HepG2 (cell line): Measurements from ENCODE around the gene VTN. TPM values are rescaled to one million over a fixed set of nuclear protein-coding genes. Genes with fewer than 3 reads are reported as not detected.

Experiments used
- MED1 ChIP-seq: sonication (generic); formaldehyde crosslinking; IDR thresholded peaks from 2 replicates; pipeline ENCODE4 v1.4.0; 2020; ENCODE audit warnings: missing genetic modification reagents
- MZF1 ChIP-seq: sonication (generic); formaldehyde crosslinking; IDR thresholded peaks from 2 replicates; pipeline ENCODE4 v1.8.1; 2023; ENCODE audit warnings: mild to moderate bottlenecking, missing genetic modification reagents, borderline replicate concordance
- NFE2L2 ChIP-seq: fragments of 150-350 bp; IDR thresholded peaks from 2 replicates; pipeline ENCODE4 v1.6.1; 2014; ENCODE audit warnings: low read length
- ZNF12 ChIP-seq: sonication (generic); formaldehyde crosslinking; IDR thresholded peaks from 2 replicates; pipeline ENCODE4 v1.5.0; 2020; ENCODE audit warnings: missing genetic modification reagents
- ZNF264 ChIP-seq: sonication (generic); formaldehyde crosslinking; IDR thresholded peaks from 2 replicates; pipeline ENCODE4 v1.4.0; 2020; ENCODE audit warnings: missing genetic modification reagents
- polyA plus RNA-seq, 8 experiments: library from polyadenylated mRNA; depleted of rRNA in 3 of 8; stranded (reverse) in 7 of 8; unstranded in 1 of 8; fragments of >200 nt; fragmentation: Illumina TruSeq in 4 of 8; extraction: Trizol in 4 of 8; gene quantifications; 2 replicates each; pipeline versions ENCODE4 v1.2.1 to v1.2.3, GENCODE V29; 2011 to 2016; ENCODE audit warnings: low read depth in 4 of 8, missing spikeins in 1 of 8, mixed read lengths in 1 of 8; ENCODE audit not compliant: insufficient read depth in 1 of 8
- total RNA-seq, 5 experiments: library from RNA; depleted of rRNA; stranded (reverse); fragments of >200 nt; fragmentation: Illumina TruSeq; extraction: Trizol; gene quantifications; 2 replicates each; pipeline ENCODE4 v1.2.3, GENCODE V29; 2016; ENCODE audit warnings: low read depth in 1 of 5
- TF ChIP-seq, protein P1 (sequence below), 2 experiments: fragments of 450-650 bp in 1 of 2; sonication (generic) in 1 of 2; formaldehyde crosslinking in 1 of 2; IDR thresholded peaks; 2 replicates each; pipeline versions ENCODE4 v1.6.1 to v1.8.0; 2016 to 2022; ENCODE audit warnings: antibody characterized with exemption in 1 of 2, mild to moderate bottlenecking in 1 of 2, missing genetic modification reagents in 1 of 2

The VTN gene
- total and polyA plus RNA-seq, 2 of the 13 experiments (the other 11 are each of a cell fraction or from before 2014, with no cell fraction given), result 108 to 131 TPM

DNA sequence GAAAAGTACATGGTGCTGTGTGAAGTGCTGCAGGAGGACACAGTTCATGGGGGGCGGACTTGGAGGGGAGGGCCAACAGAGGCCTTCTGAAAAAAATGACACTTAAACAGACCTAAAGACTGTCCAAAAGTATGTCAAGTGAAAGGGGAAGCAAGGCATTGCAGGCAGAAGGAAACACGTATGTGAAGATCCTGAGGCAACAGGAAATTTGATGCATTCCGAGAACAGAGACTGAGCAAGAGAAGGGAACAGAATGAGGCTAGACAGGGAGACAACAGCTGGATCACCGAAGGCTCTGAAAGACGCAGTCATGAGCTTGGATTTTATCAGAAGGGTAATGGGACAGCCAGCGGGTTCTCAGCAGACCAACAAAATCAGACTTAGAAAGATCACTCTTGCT, 35.9 kb downstream of the VTN start (continued):
- TF ChIP-seq, protein P1, sequence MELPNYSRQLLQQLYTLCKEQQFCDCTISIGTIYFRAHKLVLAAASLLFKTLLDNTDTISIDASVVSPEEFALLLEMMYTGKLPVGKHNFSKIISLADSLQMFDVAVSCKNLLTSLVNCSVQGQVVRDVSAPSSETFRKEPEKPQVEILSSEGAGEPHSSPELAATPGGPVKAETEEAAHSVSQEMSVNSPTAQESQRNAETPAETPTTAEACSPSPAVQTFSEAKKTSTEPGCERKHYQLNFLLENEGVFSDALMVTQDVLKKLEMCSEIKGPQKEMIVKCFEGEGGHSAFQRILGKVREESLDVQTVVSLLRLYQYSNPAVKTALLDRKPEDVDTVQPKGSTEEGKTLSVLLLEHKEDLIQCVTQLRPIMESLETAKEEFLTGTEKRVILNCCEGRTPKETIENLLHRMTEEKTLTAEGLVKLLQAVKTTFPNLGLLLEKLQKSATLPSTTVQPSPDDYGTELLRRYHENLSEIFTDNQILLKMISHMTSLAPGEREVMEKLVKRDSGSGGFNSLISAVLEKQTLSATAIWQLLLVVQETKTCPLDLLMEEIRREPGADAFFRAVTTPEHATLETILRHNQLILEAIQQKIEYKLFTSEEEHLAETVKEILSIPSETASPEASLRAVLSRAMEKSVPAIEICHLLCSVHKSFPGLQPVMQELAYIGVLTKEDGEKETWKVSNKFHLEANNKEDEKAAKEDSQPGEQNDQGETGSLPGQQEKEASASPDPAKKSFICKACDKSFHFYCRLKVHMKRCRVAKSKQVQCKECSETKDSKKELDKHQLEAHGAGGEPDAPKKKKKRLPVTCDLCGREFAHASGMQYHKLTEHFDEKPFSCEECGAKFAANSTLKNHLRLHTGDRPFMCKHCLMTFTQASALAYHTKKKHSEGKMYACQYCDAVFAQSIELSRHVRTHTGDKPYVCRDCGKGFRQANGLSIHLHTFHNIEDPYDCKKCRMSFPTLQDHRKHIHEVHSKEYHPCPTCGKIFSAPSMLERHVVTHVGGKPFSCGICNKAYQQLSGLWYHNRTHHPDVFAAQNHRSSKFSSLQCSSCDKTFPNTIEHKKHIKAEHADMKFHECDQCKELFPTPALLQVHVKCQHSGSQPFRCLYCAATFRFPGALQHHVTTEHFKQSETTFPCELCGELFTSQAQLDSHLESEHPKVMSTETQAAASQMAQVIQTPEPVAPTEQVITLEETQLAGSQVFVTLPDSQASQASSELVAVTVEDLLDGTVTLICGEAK (IDR thresholded peaks at IDR 0.05), result no peak
- TF ChIP-seq, protein P1 (CRISPR knock-in tag; IDR thresholded peaks at IDR 0.05), result no peak
- no peak for TF ChIP-seq ZNF264 (CRISPR knock-in tag)
- TF ChIP-seq MZF1, result no peak
- no peak for TF ChIP-seq ZNF12
- no peak for TF ChIP-seq MED1
- no peak for TF ChIP-seq NFE2L2
